Measurements from ENCODE around the gene SYVN1. TPM values are rescaled to one million over a fixed set of nuclear protein-coding genes. Genes with fewer than 3 reads are reported as not detected.
"Not testable (repeated sequence)": the region's sequence is repeated elsewhere in the genome, so short reads cannot be mapped to it uniquely, and the experiment has no call there.

SYVN1 gene
- total RNA-seq, 2 experiments from 2014 or later = 27.5 to 29.3 TPM

- no peaks in the 10 kb centered on the region for H3K9me3 Mint-ChIP-seq
- no peak for DNase-seq
- peaks cover 30% of the 10 kb centered on the region for H3K36me3 Mint-ChIP-seq
- H3K27ac Mint-ChIP-seq = peak overlapping the region; percentile 60
- peaks cover 25% of the 10 kb centered on the region for H3K4me1 Mint-ChIP-seq
- H3K27me3 Mint-ChIP-seq = peaks cover 3% of the 10 kb centered on the region
- peak overlapping the region; percentile 32 for H3K4me3 Mint-ChIP-seq
These were observed 9.7 kb downstream of the SYVN1 start for GRCh38 chr11:65124480-65125196.

DNA sequence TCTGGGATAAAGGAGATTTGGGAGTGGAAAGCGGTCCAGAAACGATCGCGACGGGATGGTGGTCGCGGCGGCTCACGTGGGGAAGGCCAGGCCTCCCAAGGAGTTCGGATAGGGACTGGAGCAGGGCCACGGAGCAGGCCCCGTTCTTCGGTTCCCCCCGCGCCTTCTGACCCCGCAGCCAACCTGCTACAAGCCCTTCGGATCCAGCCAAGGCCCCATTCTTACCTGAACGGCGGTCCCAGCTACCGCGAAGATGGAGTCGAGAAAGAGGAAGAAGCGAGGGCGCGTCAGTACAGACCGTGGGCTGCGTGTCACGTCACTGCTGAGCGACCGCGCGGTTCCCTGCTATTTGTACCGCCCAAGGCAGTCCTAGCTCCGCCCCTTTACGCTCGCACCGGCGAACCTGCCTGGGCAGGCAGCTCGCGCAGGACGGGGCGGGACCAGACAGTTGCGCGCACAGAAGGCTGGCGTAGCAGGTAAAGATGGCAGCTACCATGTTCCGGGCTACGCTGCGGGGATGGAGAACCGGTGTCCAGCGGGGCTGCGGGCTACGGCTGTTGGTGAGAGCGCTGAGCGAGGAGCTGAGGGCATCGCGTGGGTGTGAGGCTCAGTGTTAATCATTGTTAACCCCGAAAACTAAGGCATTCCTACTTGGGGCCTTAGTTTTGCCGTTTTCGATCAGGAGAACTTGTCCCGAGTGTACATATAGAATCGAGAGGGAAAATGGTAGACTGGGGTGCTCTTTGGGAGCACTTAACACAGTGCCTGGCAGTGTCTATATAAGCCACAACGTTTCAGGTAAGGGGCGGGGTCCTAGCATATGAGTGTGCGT is 12.2 kb downstream of the SYVN1 start, which contains the start of the genes FAU and MRPL49:
TSS of gene FAU (minus strand) at position 270 of the 832 bp plus-strand sequence. CDS start 321 bp downstream, outside the sequence.
TSS of gene MRPL49 (plus strand) at position 457 of the 832 bp plus-strand sequence. CDS start at position 483, 26 bp downstream.
- Mint-ChIP-seq H3K27me3 (peaks cover 3% of the 10 kb centered on the region), H3K4me1 (peaks cover 35% of the 10 kb centered on the region), H3K27ac (peak within 1 kb of the TSS; percentile 99), H3K36me3 (peaks cover 42% of the 10 kb centered on the region), H3K9me3 (no peaks in the 10 kb centered on the region), H3K4me3 (peak within 1 kb of the TSS; percentile 99)
- peak; percentile 99 for DNase-seq

DNA sequence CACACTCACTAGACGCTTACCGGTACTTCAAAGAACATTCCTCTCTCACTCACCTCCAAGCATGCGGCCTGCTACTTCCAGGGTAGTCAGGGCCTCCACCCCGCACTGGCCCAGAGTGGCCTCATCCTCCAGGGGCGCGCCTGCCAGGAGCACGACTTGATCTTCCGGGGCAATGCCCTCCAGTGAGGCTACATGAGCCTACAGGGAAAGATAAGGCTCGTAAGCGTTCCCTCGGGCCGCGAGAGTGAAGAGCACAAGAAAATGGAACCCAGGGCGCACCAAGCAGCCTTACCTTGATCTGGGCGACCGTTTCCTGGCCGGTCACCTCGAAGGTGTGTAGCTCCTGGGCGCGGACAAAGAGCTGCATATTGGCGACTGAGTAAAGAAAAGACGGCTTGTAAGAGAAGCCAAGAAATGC is 12.9 kb downstream of the SYVN1 start:
- H3K36me3 Mint-ChIP-seq = peaks cover 46% of the 10 kb centered on the region
- H3K9me3 Mint-ChIP-seq = no peaks in the 10 kb centered on the region
- H3K27ac Mint-ChIP-seq = peak overlapping the region; percentile 99
- peak overlapping the region; percentile 99 for H3K4me3 Mint-ChIP-seq
- peaks cover 38% of the 10 kb centered on the region for H3K4me1 Mint-ChIP-seq
- peaks cover 6% of the 10 kb centered on the region for H3K27me3 Mint-ChIP-seq
- DNase-seq = no peak

GRCh38 chr11:65120831-65121230 is 13.5 kb downstream of the SYVN1 start:
- peaks cover 51% of the 10 kb centered on the region for H3K36me3 Mint-ChIP-seq

GRCh38 chr11:65119670-65119995 is 14.7 kb downstream of the SYVN1 start:
- peak overlapping the region; percentile 99 for H3K27ac Mint-ChIP-seq
- DNase-seq = no peak
- H3K27me3 Mint-ChIP-seq = peaks cover 6% of the 10 kb centered on the region
- H3K9me3 Mint-ChIP-seq = no peaks in the 10 kb centered on the region
- peaks cover 58% of the 10 kb centered on the region for H3K36me3 Mint-ChIP-seq
- H3K4me1 Mint-ChIP-seq = peaks cover 52% of the 10 kb centered on the region
- H3K4me3 Mint-ChIP-seq = peak overlapping the region; percentile 99

More at GRCh38 chr11:65120831-65121230, 13.5 kb downstream of the SYVN1 start:
- no peak for DNase-seq
- Mint-ChIP-seq H3K4me3 (peak overlapping the region; percentile 99), H3K4me1 (peaks cover 43% of the 10 kb centered on the region), H3K27ac (peak overlapping the region; percentile 99), H3K27me3 (peaks cover 6% of the 10 kb centered on the region), H3K9me3 (no peaks in the 10 kb centered on the region)

DNA sequence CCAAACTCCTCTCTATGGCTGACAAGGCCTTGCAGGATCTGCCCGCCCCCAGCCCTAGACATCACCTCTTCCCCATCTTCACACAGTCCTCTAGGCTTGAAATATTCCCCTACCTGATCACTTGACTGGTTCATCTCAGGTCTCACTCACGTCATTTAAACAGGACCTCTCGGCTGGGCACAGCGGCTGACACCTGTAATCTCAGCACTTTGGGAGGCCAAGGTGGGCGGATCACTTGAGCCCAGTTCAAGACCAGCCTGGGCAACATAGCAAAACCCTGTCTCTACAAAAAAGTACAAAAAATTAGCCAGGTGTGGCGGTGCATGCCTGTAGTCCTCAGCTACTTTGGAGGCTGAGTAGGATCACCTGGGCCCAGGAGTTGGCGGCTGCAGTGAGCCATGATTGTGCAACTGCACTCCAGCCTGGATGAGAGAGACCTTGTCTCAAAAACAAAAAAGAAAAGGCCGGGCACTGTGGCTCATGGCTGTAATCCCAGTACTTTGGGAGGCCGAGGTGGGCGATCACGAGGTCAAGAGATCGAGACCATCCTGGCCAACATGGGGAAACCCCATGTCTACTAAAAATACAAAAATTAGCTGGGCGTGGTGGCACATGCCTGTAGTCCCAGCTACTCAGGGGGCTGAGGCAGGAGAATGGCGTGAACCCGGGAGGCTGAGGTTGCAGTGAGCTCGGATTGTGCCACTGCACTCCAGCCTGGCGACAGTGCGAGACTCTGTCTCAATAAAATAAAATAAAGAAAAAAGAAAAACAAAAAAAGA is 15.2 kb downstream of the SYVN1 start:
- Mint-ChIP-seq H3K27ac (peak overlapping the region; percentile 99), H3K36me3 (peaks cover 55% of the 10 kb centered on the region)

DNA sequence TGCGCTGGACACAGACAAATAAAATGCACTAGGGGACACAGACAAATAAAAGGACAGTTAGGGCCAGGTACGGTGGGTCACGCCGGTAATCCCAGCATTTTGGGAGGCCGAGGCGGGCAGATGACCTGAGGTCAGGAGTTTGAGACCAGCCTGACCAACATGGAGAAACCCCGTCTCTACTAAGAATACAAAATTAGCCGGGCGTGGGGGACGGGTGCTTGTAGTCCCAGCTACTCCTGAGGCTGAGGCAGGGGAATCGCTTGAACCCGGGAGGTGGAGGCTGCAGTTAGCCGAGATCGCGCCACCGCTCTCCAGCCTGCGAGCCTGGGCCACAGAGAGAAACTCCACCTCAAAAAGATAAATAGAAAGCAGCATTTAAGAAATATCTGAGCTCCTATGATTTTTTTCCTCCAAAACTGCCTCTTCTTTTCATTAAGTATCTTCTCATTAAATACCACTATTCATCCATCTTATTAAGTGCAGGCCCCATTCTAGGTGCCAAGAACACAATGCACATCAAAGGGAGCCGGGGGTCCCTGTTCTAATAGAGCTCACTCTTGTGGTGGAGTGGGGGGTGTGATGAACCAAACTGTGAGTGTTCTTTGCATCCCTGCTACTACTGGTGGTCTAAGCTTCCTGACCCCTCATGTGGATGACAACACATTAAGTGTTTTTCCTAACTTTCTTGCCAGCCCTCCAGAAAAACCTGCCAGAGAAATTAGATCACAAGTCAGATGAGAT is 16.1 kb downstream of the SYVN1 start:
- peaks cover 53% of the 10 kb centered on the region for H3K36me3 Mint-ChIP-seq
- H3K27me3 Mint-ChIP-seq = peaks cover 6% of the 10 kb centered on the region
- H3K4me3 Mint-ChIP-seq = peak overlapping the region; percentile 86
- H3K4me1 Mint-ChIP-seq = peaks cover 50% of the 10 kb centered on the region
- H3K27ac Mint-ChIP-seq = peak overlapping the region; percentile 99
- DNase-seq = no peak
- no peaks in the 10 kb centered on the region for H3K9me3 Mint-ChIP-seq

More for the DNA sequence above, 15.2 kb downstream of the SYVN1 start:
- not testable (repeated sequence) for DNase-seq, H3K9me3 Mint-ChIP-seq, H3K27me3 Mint-ChIP-seq
- Mint-ChIP-seq H3K4me3 (peak overlapping the region; percentile 99), H3K4me1 (peaks cover 49% of the 10 kb centered on the region)

DNA sequence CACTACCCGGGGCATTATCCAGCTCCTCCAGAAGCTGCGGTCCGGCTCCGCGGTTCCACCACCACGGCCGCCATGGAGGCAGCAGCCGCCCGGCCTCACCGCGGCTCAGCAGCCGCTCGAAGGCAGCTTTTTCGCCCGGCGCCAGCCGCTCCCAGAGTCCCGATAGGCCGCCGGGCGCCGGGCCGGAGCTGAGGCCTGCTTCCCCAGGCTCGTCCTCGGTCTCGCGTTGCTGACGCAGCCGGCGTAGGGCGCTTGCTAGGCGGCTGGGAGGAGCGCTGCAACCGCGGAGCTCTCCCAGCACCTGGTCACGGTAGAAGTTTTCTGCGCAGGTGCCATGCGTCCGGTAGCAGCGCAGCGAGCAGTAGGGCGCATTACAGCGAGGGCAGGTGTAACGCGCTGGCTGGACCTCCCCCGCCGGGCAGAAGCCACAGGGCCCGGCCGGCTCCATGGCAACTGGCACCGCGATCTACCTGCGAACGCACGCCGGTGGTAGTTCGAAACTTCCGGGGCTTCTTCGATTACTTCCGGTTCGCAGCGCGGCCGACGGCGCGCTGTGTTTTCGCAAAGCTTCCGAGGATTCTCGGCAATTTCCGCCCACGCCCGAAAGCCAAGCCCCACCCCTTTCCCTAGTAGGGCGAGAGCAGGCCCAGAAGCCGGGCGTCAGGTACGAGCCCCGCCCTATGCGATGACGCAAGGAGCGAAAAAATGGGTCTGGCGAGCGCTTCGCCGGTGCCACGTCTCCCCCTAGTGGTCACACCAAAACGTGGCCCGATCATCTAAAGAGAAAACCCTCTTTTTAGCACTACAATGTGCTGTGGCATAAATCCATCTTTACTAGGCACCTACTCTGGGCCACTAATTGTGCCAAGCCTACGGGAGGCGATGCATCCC is 16.9 kb downstream of the SYVN1 start, which contains the start of gene ZNHIT2:
TSS of gene ZNHIT2 (minus strand) at position 496 of the 891 bp plus-strand sequence. CDS start at position 448, 48 bp downstream.
- H3K27ac Mint-ChIP-seq = peak within 1 kb of the TSS; percentile 99
- peaks cover 53% of the 10 kb centered on the region for H3K36me3 Mint-ChIP-seq
- H3K4me1 Mint-ChIP-seq = peaks cover 50% of the 10 kb centered on the region
- H3K4me3 Mint-ChIP-seq = peak within 1 kb of the TSS; percentile 86
- peak; percentile 100 for DNase-seq
- H3K9me3 Mint-ChIP-seq = no peaks in the 10 kb centered on the region
- H3K27me3 Mint-ChIP-seq = peaks cover 6% of the 10 kb centered on the region

DNA sequence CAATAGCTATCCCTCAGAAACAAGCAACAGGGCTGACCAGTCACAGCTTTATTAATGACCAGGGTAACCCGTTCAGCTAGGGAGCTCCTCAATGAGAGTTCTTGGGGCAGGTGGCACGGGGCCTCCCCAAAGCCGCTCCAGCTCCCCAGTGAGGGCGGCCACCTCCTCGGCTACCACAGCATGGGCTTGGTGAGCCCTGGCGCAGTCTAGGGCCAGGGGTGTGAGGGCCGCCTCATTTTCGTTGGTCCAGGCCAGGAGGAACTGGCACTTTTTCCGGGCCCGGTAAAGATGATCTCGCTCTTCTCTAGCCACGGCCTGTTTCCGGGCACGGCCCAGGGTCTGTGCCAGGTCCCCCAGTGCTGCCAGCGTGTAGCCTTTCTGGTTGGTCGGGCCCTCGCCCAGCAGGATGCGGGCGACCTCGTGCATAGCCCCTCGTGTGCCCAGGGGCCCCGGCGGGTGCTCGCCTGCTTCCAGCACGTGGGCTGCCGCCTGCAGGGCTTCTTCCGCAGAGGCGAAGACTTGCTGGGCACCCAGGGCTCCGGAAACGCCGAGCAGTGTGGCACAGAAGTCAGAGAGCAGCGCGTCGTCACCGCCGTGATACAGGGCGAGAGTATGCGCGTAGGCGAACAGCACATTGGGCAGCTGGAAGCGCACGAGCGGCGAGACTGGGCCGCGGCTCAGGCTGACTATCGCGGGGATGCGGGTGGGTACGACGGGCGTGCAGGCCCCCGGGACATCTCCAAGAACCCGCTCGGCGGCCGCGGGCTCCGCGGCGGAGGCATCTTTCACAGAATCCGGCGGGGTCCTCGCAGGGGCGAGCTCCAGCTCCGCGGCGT is 17.7 kb downstream of the SYVN1 start:
- peak overlapping the region; percentile 86 for H3K4me3 Mint-ChIP-seq
- H3K9me3 Mint-ChIP-seq = no peaks in the 10 kb centered on the region
- peaks cover 6% of the 10 kb centered on the region for H3K27me3 Mint-ChIP-seq
- peak overlapping the region; percentile 99 for H3K27ac Mint-ChIP-seq
- peaks cover 45% of the 10 kb centered on the region for H3K36me3 Mint-ChIP-seq
- DNase-seq = peak; percentile 74
- peaks cover 57% of the 10 kb centered on the region for H3K4me1 Mint-ChIP-seq

DNA sequence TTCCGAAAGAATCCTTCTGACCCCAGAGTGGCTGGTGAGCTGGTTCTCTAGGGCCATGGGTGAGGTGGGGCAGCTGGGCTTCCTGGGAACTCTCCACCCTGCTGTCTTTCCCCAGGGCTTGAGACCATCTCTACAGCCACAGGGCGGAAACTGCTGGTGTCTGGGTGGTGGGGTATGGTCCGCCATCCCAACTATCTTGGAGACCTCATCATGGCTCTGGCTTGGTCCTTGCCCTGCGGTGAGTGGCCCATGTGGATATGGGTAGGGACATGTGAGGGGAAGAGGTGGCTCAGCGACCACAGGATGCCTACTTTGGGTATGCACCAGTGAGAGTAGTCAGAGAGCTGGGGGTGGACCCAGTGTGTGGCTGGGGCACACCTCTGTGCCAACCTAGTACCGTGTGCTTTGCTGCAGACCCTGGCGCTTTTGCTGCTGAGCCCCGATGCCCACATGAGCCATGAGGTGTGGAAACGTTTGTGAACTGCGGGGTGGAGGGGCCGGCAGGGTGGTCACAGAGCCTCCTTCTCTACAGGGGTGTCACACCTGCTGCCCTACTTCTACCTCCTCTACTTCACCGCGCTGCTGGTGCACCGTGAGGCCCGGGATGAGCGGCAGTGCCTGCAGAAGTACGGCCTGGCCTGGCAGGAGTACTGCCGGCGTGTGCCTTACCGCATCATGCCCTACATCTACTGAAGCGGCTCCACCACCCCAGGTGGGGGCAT is 18.8 kb downstream of the SYVN1 start:
- Mint-ChIP-seq H3K36me3 (peaks cover 35% of the 10 kb centered on the region), H3K4me1 (peaks cover 57% of the 10 kb centered on the region), H3K9me3 (no peaks in the 10 kb centered on the region), H3K27ac (peak overlapping the region; percentile 99), H3K27me3 (peaks cover 3% of the 10 kb centered on the region), H3K4me3 (peak overlapping the region; percentile 86)
- no peak for DNase-seq

- peak overlapping the region; percentile 40 for H3K4me3 Mint-ChIP-seq
- peaks cover 54% of the 10 kb centered on the region for H3K4me1 Mint-ChIP-seq
These were observed 19.7 kb downstream of the SYVN1 start for GRCh38 chr11:65114538-65115171.

GRCh38 chr11:65113839-65114238 is 20.5 kb downstream of the SYVN1 start:
- H3K4me3 Mint-ChIP-seq = peak overlapping the region; percentile 88
- no peaks in the 10 kb centered on the region for H3K9me3 Mint-ChIP-seq
- H3K27me3 Mint-ChIP-seq = peaks cover 3% of the 10 kb centered on the region
- peaks cover 51% of the 10 kb centered on the region for H3K4me1 Mint-ChIP-seq
- peak overlapping the region; percentile 35 for H3K27ac Mint-ChIP-seq
- no peak for DNase-seq
- peaks cover 25% of the 10 kb centered on the region for H3K36me3 Mint-ChIP-seq

More at GRCh38 chr11:65114538-65115171, 19.7 kb downstream of the SYVN1 start:
- no peak for DNase-seq
- Mint-ChIP-seq H3K9me3 (no peaks in the 10 kb centered on the region), H3K36me3 (peaks cover 28% of the 10 kb centered on the region), H3K27me3 (peaks cover 3% of the 10 kb centered on the region), H3K27ac (peak overlapping the region; percentile 35)

All from activated naive CD8-positive, alpha-beta T cell treated with anti-CD3 and anti-CD28 coated beads for 36 hours (primary cell).